ENCODE measurements around the gene SORBS1.

The SORBS1 gene

GRCh38 chr10:95443636-95444035, 117.5 kb downstream of the SORBS1 start:
- Mint-ChIP-seq H3K4me1 (peaks cover 12% of the 10 kb centered on the region), H3K4me3 (no peak overlapping the region), H3K36me3 (no peaks in the 10 kb centered on the region), H3K9me3 (no peaks in the 10 kb centered on the region), H3K27me3 (peaks cover 16% of the 10 kb centered on the region), H3K27ac (no peak overlapping the region)
- no peak for ATAC-seq

DNA sequence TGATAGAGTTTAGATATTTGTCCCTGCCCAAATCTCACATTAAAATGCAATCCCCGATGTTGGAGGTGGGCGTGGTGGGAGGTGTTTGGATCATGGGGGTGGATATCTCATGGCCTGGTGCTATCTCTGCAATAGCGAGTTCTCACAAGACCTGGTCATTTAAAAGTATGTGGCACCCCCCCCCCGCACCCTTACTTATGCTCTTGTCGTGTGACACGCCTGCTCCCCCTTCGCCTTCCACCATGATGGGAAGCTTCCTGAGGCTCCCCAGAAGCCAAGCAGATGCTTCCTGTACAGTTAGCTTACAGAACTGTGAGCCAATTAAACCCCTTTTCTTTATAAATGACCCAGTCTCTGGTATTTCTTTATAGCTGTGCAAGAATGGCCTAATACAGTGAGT, 118.8 kb downstream of the SORBS1 start:
- Mint-ChIP-seq H3K4me1 (peaks cover 12% of the 10 kb centered on the region), H3K27me3 (peaks cover 3% of the 10 kb centered on the region), H3K4me3 (no peak overlapping the region), H3K36me3 (no peaks in the 10 kb centered on the region), H3K27ac (no peak overlapping the region), H3K9me3 (no peaks in the 10 kb centered on the region)
- no peak for ATAC-seq

GRCh38 chr10:95441547-95441923, 119.6 kb downstream of the SORBS1 start:
- no peaks in the 10 kb centered on the region for H3K36me3 Mint-ChIP-seq
- no peaks in the 10 kb centered on the region for H3K9me3 Mint-ChIP-seq
- no peaks in the 10 kb centered on the region for H3K27me3 Mint-ChIP-seq
- H3K4me3 Mint-ChIP-seq = no peak overlapping the region
- no peak for ATAC-seq
- no peak overlapping the region for H3K27ac Mint-ChIP-seq
- peaks cover 12% of the 10 kb centered on the region for H3K4me1 Mint-ChIP-seq

- Mint-ChIP-seq H3K4me3 (no peak overlapping the region), H3K27ac (no peak overlapping the region), H3K9me3 (no peaks in the 10 kb centered on the region), H3K27me3 (no peaks in the 10 kb centered on the region), H3K36me3 (no peaks in the 10 kb centered on the region), H3K4me1 (peaks cover 9% of the 10 kb centered on the region)
- ATAC-seq = peak; percentile 63
Observed at GRCh38 chr10:95440756-95441546, 120.2 kb downstream of the SORBS1 start.

DNA sequence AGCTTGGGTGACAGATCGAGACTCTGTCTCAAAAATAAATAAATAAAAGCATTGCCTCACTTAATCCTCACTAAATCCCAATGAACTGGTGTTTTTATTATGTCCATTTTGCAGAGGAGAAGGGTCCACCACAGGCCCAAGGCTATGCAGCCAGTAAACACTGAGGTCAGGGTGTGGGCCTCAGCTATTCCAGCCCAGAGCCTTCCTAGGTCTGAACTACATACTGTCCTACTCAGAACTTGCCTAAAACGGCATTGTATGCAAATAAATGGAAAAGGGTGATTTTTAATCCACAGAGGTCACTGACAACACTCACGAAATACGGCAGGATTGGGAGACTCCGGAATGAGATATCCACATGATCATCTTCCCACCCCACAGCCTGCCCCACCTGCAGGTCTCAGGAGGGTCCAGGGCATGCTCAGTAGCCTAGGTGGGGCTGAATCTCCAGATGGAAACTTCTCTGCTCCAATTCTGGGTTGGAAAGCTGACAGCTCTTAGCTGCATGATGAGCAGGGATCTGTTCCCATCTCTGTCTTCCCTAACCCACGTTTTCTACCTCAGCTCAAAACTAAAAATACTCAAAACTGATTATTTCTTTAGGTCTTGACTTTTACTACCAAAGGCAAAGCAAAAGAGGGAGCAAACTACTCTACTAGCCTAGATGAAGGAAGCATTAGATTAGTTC, 121.0 kb downstream of the SORBS1 start:
- Mint-ChIP-seq H3K27ac (no peak overlapping the region), H3K27me3 (no peaks in the 10 kb centered on the region), H3K4me1 (peaks cover 7% of the 10 kb centered on the region), H3K9me3 (no peaks in the 10 kb centered on the region), H3K36me3 (no peaks in the 10 kb centered on the region), H3K4me3 (no peak overlapping the region)
- no peak for ATAC-seq

- Mint-ChIP-seq H3K36me3 (no peaks in the 10 kb centered on the region), H3K9me3 (no peaks in the 10 kb centered on the region), H3K4me1 (peaks cover 7% of the 10 kb centered on the region), H3K27me3 (no peaks in the 10 kb centered on the region), H3K27ac (no peak overlapping the region), H3K4me3 (no peak overlapping the region)
- ATAC-seq = no peak
Observed at GRCh38 chr10:95438781-95439180, 122.4 kb downstream of the SORBS1 start.

GRCh38 chr10:95437669-95438068, 123.5 kb downstream of the SORBS1 start:
- ATAC-seq = no peak
- H3K9me3 Mint-ChIP-seq = no peaks in the 10 kb centered on the region
- H3K4me1 Mint-ChIP-seq = peaks cover 7% of the 10 kb centered on the region
- H3K36me3 Mint-ChIP-seq = no peaks in the 10 kb centered on the region
- no peak overlapping the region for H3K27ac Mint-ChIP-seq
- no peaks in the 10 kb centered on the region for H3K27me3 Mint-ChIP-seq
- H3K4me3 Mint-ChIP-seq = no peak overlapping the region

DNA sequence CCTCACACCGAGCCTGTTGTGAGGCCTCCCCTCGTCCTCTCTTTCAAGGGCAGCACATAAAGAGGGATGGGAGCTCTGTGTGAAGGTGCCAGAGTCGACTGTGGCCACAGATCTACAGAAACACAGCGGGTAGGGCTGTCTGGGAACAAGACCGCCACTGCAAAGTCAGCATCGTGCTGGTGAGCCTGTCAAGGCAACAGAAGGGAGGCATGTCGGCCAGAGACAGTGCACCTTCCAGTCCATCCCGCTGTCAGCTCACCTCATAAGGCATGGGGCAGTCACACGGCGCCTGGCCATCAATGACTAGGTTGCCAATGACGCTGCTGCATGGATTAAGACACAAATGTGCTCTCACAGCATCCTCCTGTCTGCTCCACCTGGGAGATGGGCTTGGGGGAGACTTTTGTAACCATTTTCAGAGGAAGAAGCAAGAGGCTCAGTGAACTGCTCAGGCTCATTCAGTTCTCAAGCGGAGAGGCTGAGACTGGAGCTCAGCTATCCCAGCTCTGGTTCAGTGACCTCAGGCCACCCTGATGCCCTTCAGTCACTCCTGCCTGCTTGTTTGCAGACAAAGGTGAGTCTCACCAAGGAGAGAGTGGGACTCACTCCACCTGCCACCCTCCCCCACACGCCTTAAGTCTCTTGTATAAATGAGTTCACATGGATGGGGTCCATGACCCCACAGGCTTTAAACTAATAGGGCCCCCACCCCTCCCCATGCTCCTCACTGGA, 125.5 kb downstream of the SORBS1 start:
- peaks cover 12% of the 10 kb centered on the region for H3K4me1 Mint-ChIP-seq
- H3K27me3 Mint-ChIP-seq = no peaks in the 10 kb centered on the region
- H3K27ac Mint-ChIP-seq = no peak overlapping the region
- ATAC-seq = peak; percentile 4
- no peak overlapping the region for H3K4me3 Mint-ChIP-seq
- no peaks in the 10 kb centered on the region for H3K9me3 Mint-ChIP-seq
- H3K36me3 Mint-ChIP-seq = no peaks in the 10 kb centered on the region

DNA sequence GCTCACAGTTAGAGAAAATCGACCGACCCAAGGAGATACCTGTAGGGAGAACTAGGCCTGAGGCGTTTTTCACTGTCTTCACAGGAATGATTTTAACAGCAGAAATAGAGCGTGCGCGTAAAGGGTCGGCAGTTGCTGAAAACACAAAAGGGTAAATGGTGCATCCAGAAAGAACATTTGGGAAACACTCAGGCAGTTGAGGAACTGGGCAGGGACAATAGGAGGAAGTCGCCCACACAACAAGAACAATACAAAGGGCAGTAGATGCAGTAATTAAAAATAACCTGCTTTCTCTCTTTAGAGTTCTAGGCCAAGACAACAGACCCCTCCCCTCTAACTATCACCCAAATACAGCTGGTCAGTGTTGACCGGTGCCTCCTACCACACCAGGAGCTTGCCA, 126.6 kb downstream of the SORBS1 start:
- no peak for ATAC-seq
- Mint-ChIP-seq H3K4me1 (peaks cover 10% of the 10 kb centered on the region), H3K9me3 (no peaks in the 10 kb centered on the region), H3K36me3 (no peaks in the 10 kb centered on the region), H3K27me3 (no peaks in the 10 kb centered on the region), H3K4me3 (no peak overlapping the region), H3K27ac (no peak overlapping the region)

DNA sequence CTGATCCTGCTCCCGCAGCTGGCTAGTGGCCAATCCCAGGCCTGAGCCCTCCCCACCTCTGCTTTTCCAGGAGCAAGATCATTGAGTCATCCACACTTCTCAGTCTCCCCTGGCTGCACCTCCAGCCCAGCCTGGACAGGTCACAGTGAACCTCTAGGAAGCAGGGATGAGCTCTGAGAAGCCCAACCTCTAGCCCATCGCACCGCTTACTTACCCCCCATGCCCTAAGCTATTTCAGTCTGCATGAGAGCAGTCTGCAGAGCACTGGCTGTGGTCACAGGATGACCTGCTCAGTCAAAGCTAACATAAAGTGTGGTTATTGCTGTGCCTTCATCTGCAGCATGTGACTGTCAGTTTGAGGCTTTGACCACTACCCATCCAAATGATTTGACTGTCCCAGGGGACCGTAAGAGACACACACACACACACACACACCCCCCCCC, 129.2 kb downstream of the SORBS1 start:
- ATAC-seq = peak; percentile 69
- Mint-ChIP-seq H3K9me3 (no peaks in the 10 kb centered on the region), H3K27ac (no peak overlapping the region), H3K4me1 (peaks cover 10% of the 10 kb centered on the region), H3K4me3 (no peak overlapping the region), H3K27me3 (peaks cover 20% of the 10 kb centered on the region), H3K36me3 (no peaks in the 10 kb centered on the region)

- Mint-ChIP-seq H3K9me3 (no peaks in the 10 kb centered on the region), H3K4me3 (no peak overlapping the region), H3K4me1 (peaks cover 10% of the 10 kb centered on the region), H3K36me3 (no peaks in the 10 kb centered on the region), H3K27ac (no peak overlapping the region), H3K27me3 (peaks cover 20% of the 10 kb centered on the region)
- peak; percentile 79 for ATAC-seq
Observed at GRCh38 chr10:95430231-95430951, 130.8 kb downstream of the SORBS1 start.

DNA sequence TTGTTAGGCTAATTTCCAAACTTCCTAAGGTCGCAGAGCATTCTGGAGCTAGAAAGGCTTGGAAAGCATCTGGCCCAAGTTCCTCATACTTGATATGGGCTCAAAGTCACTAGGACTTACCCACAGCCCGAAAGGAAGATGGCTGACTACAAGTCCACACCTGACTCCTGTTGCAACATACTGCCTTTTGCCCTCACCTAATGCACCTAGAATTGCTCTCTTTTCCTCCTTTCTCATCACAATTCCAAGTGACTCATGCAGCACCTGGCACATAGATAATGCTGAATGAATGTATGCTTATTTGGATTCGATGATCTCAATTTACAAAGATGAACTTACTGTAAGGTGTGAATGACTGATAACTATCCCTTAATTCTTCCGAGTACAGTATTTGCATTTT, 131.5 kb downstream of the SORBS1 start:
- Mint-ChIP-seq H3K4me3 (no peak overlapping the region), H3K27ac (no peak overlapping the region), H3K36me3 (no peaks in the 10 kb centered on the region), H3K9me3 (no peaks in the 10 kb centered on the region), H3K4me1 (peaks cover 10% of the 10 kb centered on the region), H3K27me3 (peaks cover 20% of the 10 kb centered on the region)
- no peak for ATAC-seq

DNA sequence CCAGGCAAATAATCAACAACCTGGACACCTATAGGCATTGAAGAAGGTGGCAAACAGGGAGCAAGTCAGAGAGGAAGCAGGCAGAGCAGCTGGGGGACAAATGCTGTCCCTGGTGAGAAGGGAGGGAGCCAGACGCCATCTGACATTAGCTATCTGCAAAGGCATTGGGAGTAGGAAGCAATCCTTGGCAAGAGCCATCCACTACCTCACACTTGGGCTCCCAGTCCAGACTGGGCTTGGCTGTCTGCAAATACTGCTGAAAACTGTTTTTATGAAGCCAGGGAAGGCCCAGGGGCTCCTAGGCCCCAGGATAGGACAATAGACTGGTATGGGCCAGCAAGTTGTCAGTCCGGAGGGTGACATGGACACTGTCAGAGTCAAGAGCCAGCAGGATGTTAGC, 132.5 kb downstream of the SORBS1 start:
- peaks cover 20% of the 10 kb centered on the region for H3K27me3 Mint-ChIP-seq
- no peak for ATAC-seq
- peaks cover 10% of the 10 kb centered on the region for H3K4me1 Mint-ChIP-seq
- H3K9me3 Mint-ChIP-seq = no peaks in the 10 kb centered on the region
- no peak overlapping the region for H3K4me3 Mint-ChIP-seq
- H3K36me3 Mint-ChIP-seq = no peaks in the 10 kb centered on the region
- no peak overlapping the region for H3K27ac Mint-ChIP-seq

- Mint-ChIP-seq H3K27ac (no peak overlapping the region), H3K4me3 (no peak overlapping the region), H3K4me1 (peaks cover 5% of the 10 kb centered on the region), H3K9me3 (no peaks in the 10 kb centered on the region), H3K36me3 (no peaks in the 10 kb centered on the region), H3K27me3 (peaks cover 20% of the 10 kb centered on the region)
- ATAC-seq = no peak
Observed at GRCh38 chr10:95426482-95426881, 134.7 kb downstream of the SORBS1 start.

Data from stimulated activated memory B cell treated with anti-CD40 and anti-IgM and Interleukin-4, amounts not matched to agents 10 μg/mL and 1 μg/mL and 100 μg/mL, for 72 hours (primary cell).